Measurements from ENCODE around the gene SHOC2. TPM values are rescaled to one million over a fixed set of nuclear protein-coding genes. Genes with fewer than 3 reads are reported as not detected.
A peak's percentile ranks its signal among the peaks of the same experiment; 100 is the strongest.

The SHOC2 gene
- total and polyA plus RNA-seq, 2 experiments from 2014 or later, result 23.3 to 33.3 TPM

DNA sequence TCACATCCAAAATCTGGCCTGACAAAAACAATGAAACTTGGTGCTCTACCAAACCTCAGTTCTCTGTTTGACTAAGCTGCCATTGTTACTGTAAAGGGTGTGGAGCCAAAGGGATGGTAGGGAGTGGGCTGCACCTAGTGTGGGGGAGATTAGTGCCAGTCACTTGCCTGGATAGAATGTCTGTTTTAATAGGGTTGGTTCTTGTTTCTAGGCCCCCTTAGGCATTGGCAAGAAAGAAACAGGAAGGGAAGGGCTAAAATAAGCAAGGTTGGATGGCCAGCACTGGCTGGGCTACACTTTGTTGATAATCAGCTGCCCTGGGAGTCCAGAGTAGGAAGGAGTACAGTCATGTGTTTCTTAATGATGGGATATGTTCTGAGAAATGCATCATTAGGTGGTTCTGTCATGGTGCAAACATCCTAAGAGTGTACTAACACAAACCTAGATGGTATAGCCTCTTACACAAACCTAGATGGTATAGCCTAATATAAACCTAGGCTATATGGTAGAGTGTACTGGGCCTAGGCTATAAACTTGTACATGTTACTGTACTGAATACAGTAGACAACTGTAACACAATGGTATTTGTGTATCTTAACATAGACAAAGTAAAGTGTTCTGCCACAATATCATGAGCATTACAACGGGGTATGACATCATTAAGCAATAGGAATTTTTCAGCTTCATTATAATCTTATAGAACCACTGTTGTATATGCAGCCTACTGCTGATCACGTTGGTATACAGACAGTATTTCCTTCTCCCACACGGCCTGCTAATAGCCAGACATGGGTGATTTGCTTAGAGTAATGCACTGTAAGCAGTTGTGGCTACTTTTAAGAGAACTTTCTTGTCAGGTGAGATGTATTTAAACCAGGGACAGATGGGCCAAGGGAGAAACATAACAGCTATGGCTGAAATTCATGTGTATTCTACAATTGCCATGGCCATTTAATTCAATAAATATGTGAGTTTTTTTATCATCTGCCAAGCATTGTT lies 15.8 kb upstream of the SHOC2 start:
- Mint-ChIP-seq H3K4me3 (no peak overlapping the region), H3K27me3 (ENCODE audit: insufficient read depth, low read depth, poor library complexity) (no peaks in the 10 kb centered on the region), H3K36me3 (ENCODE audit: low read depth) (peaks cover 11% of the 10 kb centered on the region; the same call in 2 of the 3 replicates), H3K27ac (peak overlapping the region; percentile 17; the same call in 1 of the 2 replicates), H3K9me3 (no peaks in the 10 kb centered on the region), H3K4me1 (peaks cover 20% of the 10 kb centered on the region)
- Histone ChIP-seq H3K79me2 (replicated peaks; ENCODE audit: insufficient read depth) (no peaks in the 10 kb centered on the region), H3K36me3 (ENCODE audit: insufficient read depth) (no peaks in the 10 kb centered on the region), H4K20me1 (replicated peaks; ENCODE audit: insufficient read depth) (no peaks in the 10 kb centered on the region), H3K4me1 (ENCODE audit: insufficient read depth) (peaks cover 5% of the 10 kb centered on the region; the same call in 1 of the 2 replicates), H3F3A (replicated peaks; ENCODE audit: low read depth) (no peaks in the 10 kb centered on the region), H3K27ac (ENCODE audit: low read depth) (no peak overlapping the region), H3K4me3 (no peak overlapping the region), H3K4me2 (no peak overlapping the region), H3K9me2 (ENCODE audit: insufficient read depth) (no peaks in the 10 kb centered on the region), H2AFZ (no peak overlapping the region), H3K27me3 (ENCODE audit: insufficient read depth) (no peaks in the 10 kb centered on the region)
- TF ChIP-seq CREB1 (CRISPR knock-in tag; IDR thresholded peaks at IDR 0.05; ENCODE audit: low read depth) (no peak), JUNB (IDR thresholded peaks at IDR 0.05; ENCODE audit: unreplicated experiment) (no peak), ZNF331 (CRISPR knock-in tag; IDR thresholded peaks at IDR 0.05; ENCODE audit: low read depth) (no peak), NANOG (IDR thresholded peaks at IDR 0.05; ENCODE audit: borderline replicate concordance) (no peak), EZH2 (IDR thresholded peaks at IDR 0.05; ENCODE audit: low read depth, unreplicated experiment) (no peak), POLR2AphosphoS5 (IDR thresholded peaks at IDR 0.05; ENCODE audit: low read depth) (no peak), EZH2phosphoT487 (IDR thresholded peaks at IDR 0.05; ENCODE audit: unreplicated experiment) (no peak), ZNF114 (CRISPR knock-in tag; IDR thresholded peaks at IDR 0.05) (no peak)
- TF ChIP-seq, protein P1, sequence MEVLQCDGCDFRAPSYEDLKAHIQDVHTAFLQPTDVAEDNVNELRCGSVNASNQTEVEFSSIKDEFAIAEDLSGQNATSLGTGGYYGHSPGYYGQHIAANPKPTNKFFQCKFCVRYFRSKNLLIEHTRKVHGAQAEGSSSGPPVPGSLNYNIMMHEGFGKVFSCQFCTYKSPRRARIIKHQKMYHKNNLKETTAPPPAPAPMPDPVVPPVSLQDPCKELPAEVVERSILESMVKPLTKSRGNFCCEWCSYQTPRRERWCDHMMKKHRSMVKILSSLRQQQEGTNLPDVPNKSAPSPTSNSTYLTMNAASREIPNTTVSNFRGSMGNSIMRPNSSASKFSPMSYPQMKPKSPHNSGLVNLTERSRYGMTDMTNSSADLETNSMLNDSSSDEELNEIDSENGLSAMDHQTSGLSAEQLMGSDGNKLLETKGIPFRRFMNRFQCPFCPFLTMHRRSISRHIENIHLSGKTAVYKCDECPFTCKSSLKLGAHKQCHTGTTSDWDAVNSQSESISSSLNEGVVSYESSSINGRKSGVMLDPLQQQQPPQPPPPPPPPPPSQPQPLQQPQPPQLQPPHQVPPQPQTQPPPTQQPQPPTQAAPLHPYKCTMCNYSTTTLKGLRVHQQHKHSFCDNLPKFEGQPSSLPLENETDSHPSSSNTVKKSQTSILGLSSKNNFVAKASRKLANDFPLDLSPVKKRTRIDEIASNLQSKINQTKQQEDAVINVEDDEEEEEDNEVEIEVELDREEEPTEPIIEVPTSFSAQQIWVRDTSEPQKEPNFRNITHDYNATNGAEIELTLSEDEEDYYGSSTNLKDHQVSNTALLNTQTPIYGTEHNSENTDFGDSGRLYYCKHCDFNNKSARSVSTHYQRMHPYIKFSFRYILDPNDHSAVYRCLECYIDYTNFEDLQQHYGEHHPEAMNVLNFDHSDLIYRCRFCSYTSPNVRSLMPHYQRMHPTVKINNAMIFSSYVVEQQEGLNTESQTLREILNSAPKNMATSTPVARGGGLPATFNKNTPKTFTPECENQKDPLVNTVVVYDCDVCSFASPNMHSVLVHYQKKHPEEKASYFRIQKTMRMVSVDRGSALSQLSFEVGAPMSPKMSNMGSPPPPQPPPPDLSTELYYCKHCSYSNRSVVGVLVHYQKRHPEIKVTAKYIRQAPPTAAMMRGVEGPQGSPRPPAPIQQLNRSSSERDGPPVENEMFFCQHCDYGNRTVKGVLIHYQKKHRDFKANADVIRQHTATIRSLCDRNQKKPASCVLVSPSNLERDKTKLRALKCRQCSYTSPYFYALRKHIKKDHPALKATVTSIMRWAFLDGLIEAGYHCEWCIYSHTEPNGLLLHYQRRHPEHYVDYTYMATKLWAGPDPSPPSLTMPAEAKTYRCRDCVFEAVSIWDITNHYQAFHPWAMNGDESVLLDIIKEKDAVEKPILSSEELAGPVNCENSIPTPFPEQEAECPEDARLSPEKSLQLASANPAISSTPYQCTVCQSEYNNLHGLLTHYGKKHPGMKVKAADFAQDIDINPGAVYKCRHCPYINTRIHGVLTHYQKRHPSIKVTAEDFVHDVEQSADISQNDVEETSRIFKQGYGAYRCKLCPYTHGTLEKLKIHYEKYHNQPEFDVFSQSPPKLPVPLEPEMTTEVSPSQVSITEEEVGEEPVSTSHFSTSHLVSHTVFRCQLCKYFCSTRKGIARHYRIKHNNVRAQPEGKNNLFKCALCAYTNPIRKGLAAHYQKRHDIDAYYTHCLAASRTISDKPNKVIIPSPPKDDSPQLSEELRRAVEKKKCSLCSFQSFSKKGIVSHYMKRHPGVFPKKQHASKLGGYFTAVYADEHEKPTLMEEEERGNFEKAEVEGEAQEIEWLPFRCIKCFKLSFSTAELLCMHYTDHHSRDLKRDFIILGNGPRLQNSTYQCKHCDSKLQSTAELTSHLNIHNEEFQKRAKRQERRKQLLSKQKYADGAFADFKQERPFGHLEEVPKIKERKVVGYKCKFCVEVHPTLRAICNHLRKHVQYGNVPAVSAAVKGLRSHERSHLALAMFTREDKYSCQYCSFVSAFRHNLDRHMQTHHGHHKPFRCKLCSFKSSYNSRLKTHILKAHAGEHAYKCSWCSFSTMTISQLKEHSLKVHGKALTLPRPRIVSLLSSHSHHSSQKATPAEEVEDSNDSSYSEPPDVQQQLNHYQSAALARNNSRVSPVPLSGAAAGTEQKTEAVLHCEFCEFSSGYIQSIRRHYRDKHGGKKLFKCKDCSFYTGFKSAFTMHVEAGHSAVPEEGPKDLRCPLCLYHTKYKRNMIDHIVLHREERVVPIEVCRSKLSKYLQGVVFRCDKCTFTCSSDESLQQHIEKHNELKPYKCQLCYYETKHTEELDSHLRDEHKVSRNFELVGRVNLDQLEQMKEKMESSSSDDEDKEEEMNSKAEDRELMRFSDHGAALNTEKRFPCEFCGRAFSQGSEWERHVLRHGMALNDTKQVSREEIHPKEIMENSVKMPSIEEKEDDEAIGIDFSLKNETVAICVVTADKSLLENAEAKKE (CRISPR knock-in tag; IDR thresholded peaks at IDR 0.05), result no peak
- TF ChIP-seq, protein P2, sequence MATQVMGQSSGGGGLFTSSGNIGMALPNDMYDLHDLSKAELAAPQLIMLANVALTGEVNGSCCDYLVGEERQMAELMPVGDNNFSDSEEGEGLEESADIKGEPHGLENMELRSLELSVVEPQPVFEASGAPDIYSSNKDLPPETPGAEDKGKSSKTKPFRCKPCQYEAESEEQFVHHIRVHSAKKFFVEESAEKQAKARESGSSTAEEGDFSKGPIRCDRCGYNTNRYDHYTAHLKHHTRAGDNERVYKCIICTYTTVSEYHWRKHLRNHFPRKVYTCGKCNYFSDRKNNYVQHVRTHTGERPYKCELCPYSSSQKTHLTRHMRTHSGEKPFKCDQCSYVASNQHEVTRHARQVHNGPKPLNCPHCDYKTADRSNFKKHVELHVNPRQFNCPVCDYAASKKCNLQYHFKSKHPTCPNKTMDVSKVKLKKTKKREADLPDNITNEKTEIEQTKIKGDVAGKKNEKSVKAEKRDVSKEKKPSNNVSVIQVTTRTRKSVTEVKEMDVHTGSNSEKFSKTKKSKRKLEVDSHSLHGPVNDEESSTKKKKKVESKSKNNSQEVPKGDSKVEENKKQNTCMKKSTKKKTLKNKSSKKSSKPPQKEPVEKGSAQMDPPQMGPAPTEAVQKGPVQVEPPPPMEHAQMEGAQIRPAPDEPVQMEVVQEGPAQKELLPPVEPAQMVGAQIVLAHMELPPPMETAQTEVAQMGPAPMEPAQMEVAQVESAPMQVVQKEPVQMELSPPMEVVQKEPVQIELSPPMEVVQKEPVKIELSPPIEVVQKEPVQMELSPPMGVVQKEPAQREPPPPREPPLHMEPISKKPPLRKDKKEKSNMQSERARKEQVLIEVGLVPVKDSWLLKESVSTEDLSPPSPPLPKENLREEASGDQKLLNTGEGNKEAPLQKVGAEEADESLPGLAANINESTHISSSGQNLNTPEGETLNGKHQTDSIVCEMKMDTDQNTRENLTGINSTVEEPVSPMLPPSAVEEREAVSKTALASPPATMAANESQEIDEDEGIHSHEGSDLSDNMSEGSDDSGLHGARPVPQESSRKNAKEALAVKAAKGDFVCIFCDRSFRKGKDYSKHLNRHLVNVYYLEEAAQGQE (IDR thresholded peaks at IDR 0.05; ENCODE audit: unreplicated experiment), result no peak
- TF ChIP-seq, protein P3, sequence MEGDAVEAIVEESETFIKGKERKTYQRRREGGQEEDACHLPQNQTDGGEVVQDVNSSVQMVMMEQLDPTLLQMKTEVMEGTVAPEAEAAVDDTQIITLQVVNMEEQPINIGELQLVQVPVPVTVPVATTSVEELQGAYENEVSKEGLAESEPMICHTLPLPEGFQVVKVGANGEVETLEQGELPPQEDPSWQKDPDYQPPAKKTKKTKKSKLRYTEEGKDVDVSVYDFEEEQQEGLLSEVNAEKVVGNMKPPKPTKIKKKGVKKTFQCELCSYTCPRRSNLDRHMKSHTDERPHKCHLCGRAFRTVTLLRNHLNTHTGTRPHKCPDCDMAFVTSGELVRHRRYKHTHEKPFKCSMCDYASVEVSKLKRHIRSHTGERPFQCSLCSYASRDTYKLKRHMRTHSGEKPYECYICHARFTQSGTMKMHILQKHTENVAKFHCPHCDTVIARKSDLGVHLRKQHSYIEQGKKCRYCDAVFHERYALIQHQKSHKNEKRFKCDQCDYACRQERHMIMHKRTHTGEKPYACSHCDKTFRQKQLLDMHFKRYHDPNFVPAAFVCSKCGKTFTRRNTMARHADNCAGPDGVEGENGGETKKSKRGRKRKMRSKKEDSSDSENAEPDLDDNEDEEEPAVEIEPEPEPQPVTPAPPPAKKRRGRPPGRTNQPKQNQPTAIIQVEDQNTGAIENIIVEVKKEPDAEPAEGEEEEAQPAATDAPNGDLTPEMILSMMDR (conservative IDR thresholded peaks at IDR 0.05; ENCODE audit: low read depth in 2 of 2), result no peak
- TF ChIP-seq, protein P4, sequence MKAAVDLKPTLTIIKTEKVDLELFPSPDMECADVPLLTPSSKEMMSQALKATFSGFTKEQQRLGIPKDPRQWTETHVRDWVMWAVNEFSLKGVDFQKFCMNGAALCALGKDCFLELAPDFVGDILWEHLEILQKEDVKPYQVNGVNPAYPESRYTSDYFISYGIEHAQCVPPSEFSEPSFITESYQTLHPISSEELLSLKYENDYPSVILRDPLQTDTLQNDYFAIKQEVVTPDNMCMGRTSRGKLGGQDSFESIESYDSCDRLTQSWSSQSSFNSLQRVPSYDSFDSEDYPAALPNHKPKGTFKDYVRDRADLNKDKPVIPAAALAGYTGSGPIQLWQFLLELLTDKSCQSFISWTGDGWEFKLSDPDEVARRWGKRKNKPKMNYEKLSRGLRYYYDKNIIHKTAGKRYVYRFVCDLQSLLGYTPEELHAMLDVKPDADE (IDR thresholded peaks at IDR 0.05), result no peak
- ATAC-seq (no peak), DNase-seq (ENCODE audit: low spot score) (no peak)
